SK-N-MC (cell line): ENCODE measurements around the gene CCRL2.
"Not testable (repeated sequence)": the region's sequence is repeated elsewhere in the genome, so short reads cannot be mapped to it uniquely, and the experiment has no call there.

Experiments used
- DNase-seq: peaks from one replicate; pipeline ENCODE4 v3.0.0-alpha.2; 2011; ENCODE audit warnings: low read depth, low spot score
- H3K27ac ChIP-seq: fragments of 200-600 bp; sonication (generic); 2 replicates; pipeline ENCODE4 v1.5.1; 2016; ENCODE audit warnings: mixed run types
- H3K36me3 ChIP-seq: fragments of 200-600 bp; sonication (generic); 2 replicates; pipeline ENCODE4 v1.6.1; 2017; ENCODE audit warnings: antibody characterized with exemption, low read length, mixed read lengths; ENCODE audit not compliant: insufficient read depth
- H3K4me3 ChIP-seq: fragments of 200-600 bp; sonication (generic); 2 replicates; pipeline ENCODE4 v1.5.1; 2016
- H3K9ac ChIP-seq: fragments of 200-600 bp; sonication (generic); 2 replicates; pipeline ENCODE4 v1.8.0; 2017; ENCODE audit warnings: mixed run types, mixed read lengths; ENCODE audit not compliant: insufficient read length
- H3K9me3 ChIP-seq: fragments of 200-600 bp; sonication (generic); 2 replicates; pipeline ENCODE4 v1.6.1; 2017; ENCODE audit warnings: low read depth, mild to moderate bottlenecking, antibody characterized with exemption, low read length, moderate library complexity, mixed read lengths
- EZH2 ChIP-seq: fragments of 200-600 bp; sonication (generic); IDR thresholded peaks from one replicate; pipeline ENCODE4 v1.6.1; 2017; ENCODE audit warnings: antibody characterized with exemption
- FOXP2 ChIP-seq: optimal IDR thresholded peaks from 2 replicates; pipeline ENCODE3; 2011; ENCODE audit warnings: mild to moderate bottlenecking, moderate library complexity; ENCODE audit not compliant: insufficient read depth; ENCODE audit errors: extremely low read length, control extremely low read depth
- POLR2AphosphoS5 ChIP-seq: IDR thresholded peaks from 2 replicates; pipeline ENCODE4 v1.6.1; 2012; ENCODE audit warnings: mild to moderate bottlenecking, low read depth, low read length, borderline replicate concordance

CCRL2 gene

GRCh38 chr3:46400846-46401245 lies 6.2 kb upstream of the CCRL2 start:
- no peaks in the 10 kb centered on the region for H3K36me3 ChIP-seq
- no peak for DNase-seq
- no peak overlapping the region for H3K9ac ChIP-seq
- no peak for TF ChIP-seq EZH2
- no peak for TF ChIP-seq POLR2AphosphoS5
- no peak for TF ChIP-seq FOXP2
- no peak overlapping the region for H3K4me3 ChIP-seq
- H3K27ac ChIP-seq = no peak overlapping the region
- no peaks in the 10 kb centered on the region for H3K9me3 ChIP-seq

- no peak overlapping the region for H3K27ac ChIP-seq
- H3K4me3 ChIP-seq = no peak overlapping the region
- no peak overlapping the region for H3K9ac ChIP-seq
- no peak for TF ChIP-seq EZH2
- no peak for TF ChIP-seq POLR2AphosphoS5
- no peak for TF ChIP-seq FOXP2
- H3K36me3 ChIP-seq = no peaks in the 10 kb centered on the region
- no peak for DNase-seq
- H3K9me3 ChIP-seq = no peaks in the 10 kb centered on the region
These were observed 5.5 kb upstream of the CCRL2 start for GRCh38 chr3:46401579-46401978.

GRCh38 chr3:46402902-46403301 lies 4.2 kb upstream of the CCRL2 start:
- H3K4me3 ChIP-seq, H3K36me3 ChIP-seq, H3K9me3 ChIP-seq, H3K27ac ChIP-seq, H3K9ac ChIP-seq, DNase-seq: not testable (repeated sequence)

GRCh38 chr3:46405301-46406019 lies 1.6 kb upstream of the CCRL2 start:
- H3K36me3 ChIP-seq = no peaks in the 10 kb centered on the region
- no peaks in the 10 kb centered on the region for H3K9me3 ChIP-seq
- no peak overlapping the region for H3K9ac ChIP-seq
- no peak overlapping the region for H3K27ac ChIP-seq
- no peak overlapping the region for H3K4me3 ChIP-seq
- TF ChIP-seq FOXP2 (no peak), EZH2 (no peak), POLR2AphosphoS5 (no peak)
- DNase-seq = no peak

GRCh38 chr3:46406443-46406787 lies 644 bp upstream of the CCRL2 start:
- DNase-seq = no peak
- Histone ChIP-seq H3K27ac (no peak overlapping the region), H3K4me3 (no peak overlapping the region), H3K9me3 (no peaks in the 10 kb centered on the region), H3K9ac (no peak overlapping the region), H3K36me3 (no peaks in the 10 kb centered on the region)
- TF ChIP-seq POLR2AphosphoS5 = no peak
- no peak for TF ChIP-seq EZH2
- TF ChIP-seq FOXP2 = no peak

- Histone ChIP-seq H3K4me3 (no peak overlapping the region), H3K9ac (no peak overlapping the region), H3K9me3 (no peaks in the 10 kb centered on the region), H3K27ac (no peak overlapping the region), H3K36me3 (no peaks in the 10 kb centered on the region)
- no peak for TF ChIP-seq POLR2AphosphoS5
- no peak for TF ChIP-seq EZH2
- TF ChIP-seq FOXP2 = no peak
- DNase-seq = no peak
These were observed 911 bp downstream of the CCRL2 start for GRCh38 chr3:46407970-46408369.

GRCh38 chr3:46408853-46409252 lies 1.8 kb downstream of the CCRL2 start:
- Histone ChIP-seq H3K36me3 (no peaks in the 10 kb centered on the region), H3K4me3 (no peak overlapping the region), H3K9ac (no peak overlapping the region), H3K9me3 (no peaks in the 10 kb centered on the region), H3K27ac (no peak overlapping the region)
- TF ChIP-seq FOXP2 = no peak
- TF ChIP-seq POLR2AphosphoS5 = no peak
- TF ChIP-seq EZH2 = no peak
- no peak for DNase-seq

- H3K27ac ChIP-seq = no peak overlapping the region
- no peaks in the 10 kb centered on the region for H3K36me3 ChIP-seq
- H3K9me3 ChIP-seq = no peaks in the 10 kb centered on the region
- no peak overlapping the region for H3K4me3 ChIP-seq
- H3K9ac ChIP-seq = no peak overlapping the region
- DNase-seq = no peak
- TF ChIP-seq EZH2 (no peak), FOXP2 (no peak), POLR2AphosphoS5 (no peak)
These were observed 2.9 kb downstream of the CCRL2 start for GRCh38 chr3:46409739-46410489.

GRCh38 chr3:46410669-46411068 lies 3.6 kb downstream of the CCRL2 start:
- H3K36me3 ChIP-seq = no peaks in the 10 kb centered on the region
- H3K4me3 ChIP-seq = no peak overlapping the region
- no peak overlapping the region for H3K27ac ChIP-seq
- no peaks in the 10 kb centered on the region for H3K9me3 ChIP-seq
- TF ChIP-seq FOXP2 (no peak), POLR2AphosphoS5 (no peak), EZH2 (no peak)
- no peak for DNase-seq
- H3K9ac ChIP-seq = no peak overlapping the region
